ENCODE measurements around the gene MYRFL. TPM values are rescaled to one million over a fixed set of nuclear protein-coding genes. Genes with fewer than 3 reads are reported as not detected.

Gene MYRFL
- total RNA-seq, 1 experiment from 2014 or later, result not detected

DNA sequence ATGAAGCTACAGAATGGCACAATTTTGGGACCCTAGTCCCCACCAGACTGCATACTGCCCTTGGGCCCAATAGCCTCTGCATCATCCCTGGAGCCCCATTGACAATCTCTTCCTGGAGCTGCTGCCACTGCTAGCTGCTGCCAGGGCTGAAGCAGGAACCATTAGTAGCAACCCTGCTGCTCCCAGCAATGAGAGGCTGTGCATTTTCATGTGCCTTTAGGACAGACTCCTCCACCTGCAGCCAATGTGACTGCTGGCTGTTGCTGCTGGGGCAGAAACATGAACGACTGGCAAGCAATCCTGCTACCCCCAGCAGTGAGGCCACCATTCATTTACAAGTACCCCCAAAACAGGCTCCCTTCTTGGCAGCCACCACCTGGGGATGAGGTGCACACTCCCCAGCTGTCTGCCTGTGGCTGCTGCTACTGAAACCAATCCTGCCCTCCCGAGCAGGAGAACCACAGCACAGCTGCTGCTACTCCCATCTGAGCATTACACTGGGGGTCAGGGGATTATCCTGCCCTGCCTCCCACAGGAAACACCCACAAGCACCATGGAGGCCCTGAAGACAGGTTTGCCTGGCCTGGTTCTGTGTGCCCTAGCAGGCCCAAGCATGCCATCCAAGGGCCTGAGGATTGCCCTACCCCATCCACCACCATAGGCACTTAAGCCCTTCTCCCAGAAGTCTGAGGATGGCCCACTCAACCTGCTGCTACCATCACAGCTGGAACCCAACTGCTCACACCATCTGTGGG lies 181.0 kb downstream of the MYRFL start:
- Mint-ChIP-seq H3K27me3 (ENCODE audit: insufficient read depth, unreplicated experiment) (no peaks in the 10 kb centered on the region), H3K36me3 (ENCODE audit: insufficient read depth, unreplicated experiment) (no peaks in the 10 kb centered on the region), H3K9me3 (ENCODE audit: unreplicated experiment) (peaks cover 8% of the 10 kb centered on the region), H3K4me3 (ENCODE audit: unreplicated experiment) (no peak overlapping the region), H3K27ac (ENCODE audit: low read depth, unreplicated experiment) (no peak overlapping the region), H3K4me1 (ENCODE audit: insufficient read depth, unreplicated experiment) (peaks cover 11% of the 10 kb centered on the region)
- POLR2A ChIA-PET, result no interaction called here
- CTCF ChIA-PET, result interaction anchor here (0.6 kb wide), 1 partner anchor 661 kb away, joined by 5 read pairs; no protein-coding TSS in a partner anchor
- DNase-seq (ENCODE audit: unreplicated experiment), result no peak
- intact Hi-C loops (cut with micrococcal nuclease), result no loop called here
- TF ChIP-seq, protein P1, sequence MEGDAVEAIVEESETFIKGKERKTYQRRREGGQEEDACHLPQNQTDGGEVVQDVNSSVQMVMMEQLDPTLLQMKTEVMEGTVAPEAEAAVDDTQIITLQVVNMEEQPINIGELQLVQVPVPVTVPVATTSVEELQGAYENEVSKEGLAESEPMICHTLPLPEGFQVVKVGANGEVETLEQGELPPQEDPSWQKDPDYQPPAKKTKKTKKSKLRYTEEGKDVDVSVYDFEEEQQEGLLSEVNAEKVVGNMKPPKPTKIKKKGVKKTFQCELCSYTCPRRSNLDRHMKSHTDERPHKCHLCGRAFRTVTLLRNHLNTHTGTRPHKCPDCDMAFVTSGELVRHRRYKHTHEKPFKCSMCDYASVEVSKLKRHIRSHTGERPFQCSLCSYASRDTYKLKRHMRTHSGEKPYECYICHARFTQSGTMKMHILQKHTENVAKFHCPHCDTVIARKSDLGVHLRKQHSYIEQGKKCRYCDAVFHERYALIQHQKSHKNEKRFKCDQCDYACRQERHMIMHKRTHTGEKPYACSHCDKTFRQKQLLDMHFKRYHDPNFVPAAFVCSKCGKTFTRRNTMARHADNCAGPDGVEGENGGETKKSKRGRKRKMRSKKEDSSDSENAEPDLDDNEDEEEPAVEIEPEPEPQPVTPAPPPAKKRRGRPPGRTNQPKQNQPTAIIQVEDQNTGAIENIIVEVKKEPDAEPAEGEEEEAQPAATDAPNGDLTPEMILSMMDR (IDR thresholded peaks at IDR 0.05; ENCODE audit: unreplicated experiment), result no peak
- BruUV-seq (replicated peaks), result no TSS peak

DNA sequence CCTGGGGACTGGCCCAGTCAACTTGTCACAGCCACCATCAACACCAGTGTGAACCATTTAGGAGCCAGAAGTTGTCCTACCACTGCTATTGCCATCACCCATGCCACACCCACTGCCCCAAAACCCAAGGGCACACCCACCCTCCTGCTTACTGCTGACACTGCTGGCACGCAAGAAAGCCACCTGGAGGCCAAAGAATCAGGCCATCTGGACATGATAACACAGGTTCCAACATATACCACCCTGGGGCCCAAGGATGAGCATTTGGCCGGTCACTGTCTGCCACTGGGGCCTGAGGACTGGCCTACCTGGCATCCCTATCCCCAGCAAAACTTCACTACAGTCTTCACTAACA lies 181.6 kb downstream of the MYRFL start:
- peaks cover 11% of the 10 kb centered on the region for H3K4me1 Mint-ChIP-seq (ENCODE audit: insufficient read depth, unreplicated experiment)
- no peaks in the 10 kb centered on the region for H3K36me3 Mint-ChIP-seq (ENCODE audit: insufficient read depth, unreplicated experiment)
- POLR2A ChIA-PET, result no interaction called here
- no TSS peak for BruUV-seq (replicated peaks)
- H3K27ac Mint-ChIP-seq (ENCODE audit: low read depth, unreplicated experiment), result peak overlapping the region; percentile 57
- DNase-seq (ENCODE audit: unreplicated experiment), result no peak
- TF ChIP-seq, protein P1 (IDR thresholded peaks at IDR 0.05; ENCODE audit: unreplicated experiment), result no peak
- CTCF ChIA-PET, result no interaction called here
- no peaks in the 10 kb centered on the region for H3K27me3 Mint-ChIP-seq (ENCODE audit: insufficient read depth, unreplicated experiment)
- H3K4me3 Mint-ChIP-seq (ENCODE audit: unreplicated experiment), result no peak overlapping the region
- intact Hi-C loops (cut with micrococcal nuclease), result no loop called here
- H3K9me3 Mint-ChIP-seq (ENCODE audit: unreplicated experiment), result peaks cover 8% of the 10 kb centered on the region

DNA sequence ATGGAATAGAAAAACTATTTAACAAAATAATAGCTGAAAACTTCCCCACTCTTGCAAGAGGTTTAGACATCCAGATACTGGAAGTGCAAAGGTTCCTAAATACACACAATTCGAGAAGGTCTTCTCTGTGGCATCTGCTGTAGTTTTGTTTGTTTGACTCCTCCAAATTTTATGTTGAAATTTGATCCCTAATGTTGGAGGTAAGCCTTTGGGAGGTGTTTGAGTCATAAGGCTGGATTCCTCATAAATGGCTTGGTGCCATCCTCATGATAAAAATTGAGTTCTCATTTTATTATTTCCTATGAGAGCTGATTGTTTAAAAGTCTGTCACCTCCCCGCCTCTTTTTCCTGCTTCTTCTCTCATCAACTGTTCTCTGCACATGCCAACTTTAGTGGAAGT lies 182.7 kb downstream of the MYRFL start:
- TF ChIP-seq, protein P1 (IDR thresholded peaks at IDR 0.05; ENCODE audit: unreplicated experiment), result no peak
- H3K27ac Mint-ChIP-seq (ENCODE audit: low read depth, unreplicated experiment), result peak overlapping the region; percentile 57
- POLR2A ChIA-PET, result no interaction called here
- no peaks in the 10 kb centered on the region for H3K27me3 Mint-ChIP-seq (ENCODE audit: insufficient read depth, unreplicated experiment)
- no TSS peak for BruUV-seq (replicated peaks)
- no peak overlapping the region for H3K4me3 Mint-ChIP-seq (ENCODE audit: unreplicated experiment)
- H3K9me3 Mint-ChIP-seq (ENCODE audit: unreplicated experiment), result peaks cover 8% of the 10 kb centered on the region
- CTCF ChIA-PET, result interaction anchor here (0.6 kb wide), 1 partner anchor 598 kb away, joined by 3 read pairs; no protein-coding TSS in a partner anchor
- no peaks in the 10 kb centered on the region for H3K36me3 Mint-ChIP-seq (ENCODE audit: insufficient read depth, unreplicated experiment)
- peak; percentile 70 for DNase-seq (ENCODE audit: unreplicated experiment)
- H3K4me1 Mint-ChIP-seq (ENCODE audit: insufficient read depth, unreplicated experiment), result peaks cover 11% of the 10 kb centered on the region
- intact Hi-C loops (cut with micrococcal nuclease), result no loop called here

Other genes starting within 250 kb of the MYRFL start
- 161 and 212 TPM in 2 replicates for gene CCT2, start 239.8 kb upstream of the MYRFL start, total RNA-seq (2022)
- gene LRRC10, start 214.3 kb upstream of the MYRFL start, total RNA-seq (2022), result not detected in 2 replicates
- 0.56 TPM in 1 of 2 replicates, not detected in the other for gene BEST3, start 125.9 kb upstream of the MYRFL start, total RNA-seq (2022)
- gene RAB3IP, start 86.4 kb upstream of the MYRFL start, total RNA-seq (2022), result 21.9 and 31.5 TPM in 2 replicates